CD14-positive monocyte (primary cell): Measurements from ENCODE around the gene MIDN. TPM values are rescaled to one million over a fixed set of nuclear protein-coding genes. Genes with fewer than 3 reads are reported as not detected.

Source experiments
- DNase-seq, 3 donors: peaks; one replicate each; pipeline ENCODE4 v3.0.0-alpha.2; 2011 to 2022
- H2AFZ ChIP-seq: 2 replicates; pipeline ENCODE4 v1.6.0; 2012; ENCODE audit warnings: mild to moderate bottlenecking, low read depth, low read length, inconsistent platforms; ENCODE audit not compliant: insufficient read depth, poor library complexity, severe bottlenecking
- H3K27ac ChIP-seq, 2 donors: 1 replicate in 1 of 2; 2 replicates in 1 of 2; pipeline ENCODE4 v1.5.1; 2012 to 2013; ENCODE audit warnings: low read length in 2 of 2, control low read depth in 1 of 2, inconsistent platforms in 1 of 2, low read depth in 1 of 2, mild to moderate bottlenecking in 1 of 2
- H3K27me3 ChIP-seq, 2 donors: one replicate each; pipeline versions ENCODE4 v1.6.0 to v1.6.1; 2011 to 2013; ENCODE audit warnings: low read length in 2 of 2; ENCODE audit not compliant: control insufficient read depth in 2 of 2, insufficient read depth in 2 of 2
- H3K36me3 ChIP-seq, 2 donors: replicated peaks in 1 of 2; 1 replicate in 1 of 2; 2 replicates in 1 of 2; pipeline versions ENCODE4 v1.5.1 to v1.6.1; 2012 to 2013; ENCODE audit warnings: low read length in 2 of 2, control low read depth in 1 of 2, inconsistent platforms in 1 of 2, mild to moderate bottlenecking in 1 of 2; ENCODE audit not compliant: insufficient read depth in 2 of 2, control insufficient read depth in 1 of 2
- H3K4me1 ChIP-seq, 2 donors: 1 replicate in 1 of 2; 2 replicates in 1 of 2; pipeline versions ENCODE4 v1.5.1 to v1.6.1; 2012 to 2013; ENCODE audit warnings: low read length in 2 of 2, control low read depth in 1 of 2, inconsistent platforms in 1 of 2, mild to moderate bottlenecking in 1 of 2, moderate library complexity in 1 of 2; ENCODE audit not compliant: insufficient read depth in 2 of 2, control insufficient read depth in 1 of 2
- H3K4me2 ChIP-seq: replicated peaks from 2 replicates; pipeline ENCODE3; 2012; ENCODE audit warnings: low read length, moderate library complexity, mild to moderate bottlenecking; ENCODE audit not compliant: poor library complexity, severe bottlenecking; ENCODE audit errors: extremely low read depth
- H3K4me3 ChIP-seq, 3 experiments: fragments of 200-600 bp in 1 of 3; sonication (generic) in 1 of 3; replicated peaks in 1 of 3; 1 replicate in 2 of 3; 2 replicates in 1 of 3; pipeline ENCODE4 v1.5.1; 2011 to 2013; ENCODE audit warnings: low read length in 3 of 3, mild to moderate bottlenecking in 3 of 3, control low read depth in 2 of 3, low read depth in 2 of 3, inconsistent platforms in 1 of 3, moderate library complexity in 1 of 3
- H3K79me2 ChIP-seq: 2 replicates; pipeline ENCODE4 v1.6.0; 2012; ENCODE audit warnings: mild to moderate bottlenecking, control low read depth, inconsistent platforms, low read length, moderate library complexity; ENCODE audit not compliant: insufficient read depth
- H3K9ac ChIP-seq: 2 replicates; pipeline ENCODE4 v1.6.0; 2017; ENCODE audit warnings: low read length, mild to moderate bottlenecking; ENCODE audit not compliant: insufficient read depth, poor library complexity, severe bottlenecking
- H3K9me3 ChIP-seq, 2 donors: replicated peaks in 1 of 2; 1 replicate in 1 of 2; 2 replicates in 1 of 2; pipeline versions ENCODE4 v1.5.1 to v1.6.1; 2012 to 2013; ENCODE audit warnings: low read length in 2 of 2, control low read depth in 1 of 2; ENCODE audit not compliant: control insufficient read depth in 1 of 2, insufficient read depth in 1 of 2
- H4K20me1 ChIP-seq: 2 replicates; pipeline ENCODE4 v1.6.0; 2012; ENCODE audit warnings: mild to moderate bottlenecking, low read length, control low read depth, moderate library complexity; ENCODE audit not compliant: insufficient read depth
- H3K27ac Mint-ChIP-seq, 7 donors: one replicate each; pipeline ENCODE4 v1.8.0; 2020; ENCODE audit warnings: mild to moderate bottlenecking in 7 of 7, mixed read lengths in 7 of 7, moderate library complexity in 6 of 7, inconsistent platforms in 2 of 7
- H3K27me3 Mint-ChIP-seq, 3 donors: one replicate each; pipeline ENCODE4 v1.8.0; 2021 to 2022; ENCODE audit warnings: low read depth in 3 of 3, mild to moderate bottlenecking in 3 of 3, mixed read lengths in 3 of 3, moderate library complexity in 3 of 3, inconsistent platforms in 1 of 3
- H3K36me3 Mint-ChIP-seq, 2 donors: one replicate each; pipeline ENCODE4 v1.8.0; 2020; ENCODE audit warnings: mixed read lengths in 2 of 2, inconsistent platforms in 1 of 2, mild to moderate bottlenecking in 1 of 2
- H3K4me1 Mint-ChIP-seq: one replicate; pipeline ENCODE4 v1.8.0; 2020; ENCODE audit warnings: mild to moderate bottlenecking, mixed read lengths
- H3K4me3 Mint-ChIP-seq, 2 donors: one replicate each; pipeline ENCODE4 v1.8.0; 2020; ENCODE audit warnings: mild to moderate bottlenecking in 2 of 2, mixed read lengths in 2 of 2, moderate library complexity in 1 of 2
- H3K9me3 Mint-ChIP-seq, 7 donors: one replicate each; pipeline ENCODE4 v1.8.0; 2020 to 2022; ENCODE audit warnings: mixed read lengths in 7 of 7, mild to moderate bottlenecking in 6 of 7, moderate library complexity in 6 of 7, inconsistent platforms in 2 of 7
- CTCF ChIP-seq: fragments of 200-600 bp; IDR thresholded peaks from one replicate; pipeline ENCODE4 v1.8.0; 2022; ENCODE audit warnings: antibody characterized with exemption, mild to moderate bottlenecking
- WGBS: methylation state at CpG from one replicate; pipeline ENCODE4 v1.1.5; 2013; ENCODE audit warnings: missing lambda C conversion rate; ENCODE audit not compliant: insufficient coverage; 5-methylcytosine and 5-hydroxymethylcytosine counted together
- intact Hi-C, 2 donors: fragments of 100-400 bp; cut with micrococcal nuclease; formaldehyde crosslinking; loops; one replicate each; pipeline versions ENCODE4 v1.15.0 to v1.15.1; 2023
- polyA plus RNA-seq, 3 donors: library from polyadenylated mRNA; depleted of rRNA in 1 of 3; unstranded in 2 of 3; stranded (reverse) in 1 of 3; fragments of 300-500 nt in 2 of 3; fragments of >200 nt in 1 of 3; fragmentation: Illumina TruSeq in 2 of 3; gene quantifications; 1 replicate in 2 of 3; 2 replicates in 1 of 3; pipeline ENCODE4 v1.2.3, GENCODE V29; 2012 to 2021

MIDN gene
- polyA plus RNA-seq, 3 donors = 5.6 to 301 (median 11.0) TPM

GRCh38 chr19:1205114-1206099 lies 43.0 kb upstream of the MIDN start, which contains the start of gene STK11:
STK11 (plus strand) TSS chr19:1205778; CDS start chr19:1206914, 1,136 bp downstream.
- H3K4me3 Mint-ChIP-seq = peak within 1 kb of the TSS; percentile 97
- Histone ChIP-seq H3K9ac (peak within 1 kb of the TSS; percentile 73), H3K27ac (peak within 1 kb of the TSS; percentile 51 to 83), H3K27me3 (no peaks in the 10 kb centered on the region), H4K20me1 (peaks cover 40% of the 10 kb centered on the region), H3K9me3 (no peaks in the 10 kb centered on the region), H3K79me2 (peaks cover 44% of the 10 kb centered on the region), H2AFZ (peak within 1 kb of the TSS; percentile 77), H3K4me2 (peak within 1 kb of the TSS; percentile 95), H3K36me3 (peaks cover 0 to 9% of the 10 kb centered on the region in 2 donors), H3K4me1 (peaks cover 36 to 49% of the 10 kb centered on the region in 2 donors), H3K4me3 (peak within 1 kb of the TSS; percentile 73 to 96 (median 87))
- intact Hi-C loops = no loop called here
- H3K27ac Mint-ChIP-seq = peak within 1 kb of the TSS; percentile 89 to 93 (median 92)
- 4% methylated on average over 113 of the region's 114 CpGs for WGBS
- TF ChIP-seq CTCF = no peak
- H3K9me3 Mint-ChIP-seq = no peaks in the 10 kb centered on the region
- peaks cover 40% of the 10 kb centered on the region for H3K4me1 Mint-ChIP-seq
- peaks cover 0 to 4% (median 1%) of the 10 kb centered on the region in 3 donors for H3K27me3 Mint-ChIP-seq
- peak; percentile 96 to 97 (median 96) for DNase-seq
- H3K36me3 Mint-ChIP-seq = peaks cover 9 to 14% of the 10 kb centered on the region in 2 donors

- Histone ChIP-seq H3K4me3 (peak overlapping the region; percentile 73 to 96 (median 87)), H3K27ac (peak overlapping the region; percentile 51 to 83), H3K27me3 (no peaks in the 10 kb centered on the region), H2AFZ (no peak overlapping the region), H3K4me2 (peak overlapping the region; percentile 95), H3K9ac (peak overlapping the region; percentile 73), H4K20me1 (peaks cover 48% of the 10 kb centered on the region), H3K36me3 (peaks cover 0 to 10% of the 10 kb centered on the region in 2 donors), H3K79me2 (peaks cover 53% of the 10 kb centered on the region), H3K4me1 (peaks cover 41 to 53% of the 10 kb centered on the region in 2 donors), H3K9me3 (no peaks in the 10 kb centered on the region)
- intact Hi-C loops = no loop called here
- peak overlapping the region; percentile 89 to 93 (median 92) for H3K27ac Mint-ChIP-seq
- H3K27me3 Mint-ChIP-seq = peaks cover 0 to 4% (median 1%) of the 10 kb centered on the region in 3 donors
- WGBS = under 1% methylated on average over 68 of the region's 78 CpGs
- H3K4me3 Mint-ChIP-seq = peak overlapping the region; percentile 97
- TF ChIP-seq CTCF = no peak
- peaks cover 11 to 21% of the 10 kb centered on the region in 2 donors for H3K36me3 Mint-ChIP-seq
- peaks cover 46% of the 10 kb centered on the region for H3K4me1 Mint-ChIP-seq
- no peaks in the 10 kb centered on the region for H3K9me3 Mint-ChIP-seq
- DNase-seq = peak in 1 of 3 donors; percentile 37
These were observed 42.1 kb upstream of the MIDN start for GRCh38 chr19:1206150-1206863.
